GM21576 (cell line): ENCODE data around the gene ARMCX6.
"Not testable (repeated sequence)": the region's sequence is repeated elsewhere in the genome, so short reads cannot be mapped to it uniquely, and the experiment has no call there.

ENCODE experiments used
- ATAC-seq: cut with Tn5 transposase; IDR thresholded peaks from one replicate; pipeline ENCODE4 v1.9.1; 2021; ENCODE audit warnings: mild to moderate bottlenecking, moderate library complexity; ENCODE audit not compliant: unreplicated experiment

Gene ARMCX6

DNA sequence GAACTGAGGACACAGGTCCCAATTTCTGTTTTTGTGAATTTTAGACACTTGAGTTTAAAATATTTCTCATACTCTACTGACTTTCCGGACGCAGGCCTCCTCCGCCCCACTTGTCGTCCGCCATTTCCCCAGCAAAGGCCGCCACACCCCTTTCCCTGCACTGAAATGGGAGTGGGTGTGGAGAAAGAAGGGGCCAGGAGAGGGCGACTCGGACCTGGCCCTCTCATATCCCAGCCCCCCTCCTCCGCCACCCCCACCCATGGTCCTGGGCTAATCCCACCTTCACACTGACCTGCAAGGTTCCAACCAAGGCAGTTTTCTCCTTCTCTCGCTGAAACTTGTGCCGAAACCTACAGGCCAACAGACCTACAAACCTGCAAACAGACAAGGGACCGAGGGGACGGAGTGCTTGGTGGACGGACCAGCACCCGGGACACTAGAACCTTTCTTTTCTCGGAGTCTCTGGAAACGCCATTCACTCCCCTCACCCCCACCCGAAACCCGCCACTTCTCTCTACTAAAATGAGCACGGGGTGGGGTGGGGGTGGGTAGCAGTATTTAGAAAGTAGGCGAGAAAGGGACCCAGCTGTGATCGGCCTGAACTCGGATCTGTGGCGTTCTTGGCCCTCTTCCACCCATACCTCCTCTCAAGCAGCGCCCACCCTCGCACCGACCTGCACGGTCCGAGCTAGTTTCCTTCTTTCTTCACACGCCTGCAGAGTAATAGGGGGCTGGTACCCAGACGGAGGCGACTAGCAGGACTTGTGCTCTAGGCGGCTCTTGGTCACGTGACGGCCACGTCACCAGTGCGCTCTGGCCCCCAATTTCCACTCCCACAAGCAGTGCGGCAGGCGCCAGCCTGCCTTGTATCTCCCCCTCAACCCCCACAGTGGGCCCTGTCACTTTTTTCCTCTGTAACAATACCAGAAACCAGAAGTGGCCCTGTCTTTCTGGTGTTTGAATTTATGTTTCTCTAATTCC is at the start of gene ARMCX6:
ARMCX6 (minus strand) TSS at position 790 of the 981 bp plus-strand sequence. CDS start 1,380 bp downstream, outside the sequence.
- ATAC-seq = peak; percentile 88

DNA sequence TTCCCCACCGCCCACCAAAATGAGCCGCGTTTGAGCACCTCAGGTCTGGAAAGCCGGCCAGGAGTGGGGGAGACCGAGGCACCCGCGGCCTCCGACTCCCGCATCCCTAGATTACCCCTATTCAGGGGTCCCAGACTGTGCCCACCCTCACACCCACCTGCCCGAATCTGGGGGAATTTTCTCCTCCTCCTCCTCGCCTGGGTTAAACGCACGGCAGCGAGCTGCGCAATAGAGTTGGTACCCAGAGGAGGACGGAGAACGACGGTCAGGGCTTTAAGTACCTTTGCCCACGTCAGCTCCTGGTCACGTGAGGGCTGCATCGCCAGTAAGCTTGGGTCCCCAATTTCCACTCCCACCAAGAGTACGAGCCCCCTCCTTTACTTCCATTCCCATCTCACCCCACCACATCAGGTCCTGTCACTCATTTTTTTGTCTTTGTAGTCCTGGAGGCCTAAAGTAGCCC is 41.8 kb upstream of the ARMCX6 start, which contains the start of gene ARMCX2:
ARMCX2 (minus strand) TSS at position 250 of the 463 bp plus-strand sequence. CDS start 2,262 bp downstream, outside the sequence.
- no peak for ATAC-seq

DNA sequence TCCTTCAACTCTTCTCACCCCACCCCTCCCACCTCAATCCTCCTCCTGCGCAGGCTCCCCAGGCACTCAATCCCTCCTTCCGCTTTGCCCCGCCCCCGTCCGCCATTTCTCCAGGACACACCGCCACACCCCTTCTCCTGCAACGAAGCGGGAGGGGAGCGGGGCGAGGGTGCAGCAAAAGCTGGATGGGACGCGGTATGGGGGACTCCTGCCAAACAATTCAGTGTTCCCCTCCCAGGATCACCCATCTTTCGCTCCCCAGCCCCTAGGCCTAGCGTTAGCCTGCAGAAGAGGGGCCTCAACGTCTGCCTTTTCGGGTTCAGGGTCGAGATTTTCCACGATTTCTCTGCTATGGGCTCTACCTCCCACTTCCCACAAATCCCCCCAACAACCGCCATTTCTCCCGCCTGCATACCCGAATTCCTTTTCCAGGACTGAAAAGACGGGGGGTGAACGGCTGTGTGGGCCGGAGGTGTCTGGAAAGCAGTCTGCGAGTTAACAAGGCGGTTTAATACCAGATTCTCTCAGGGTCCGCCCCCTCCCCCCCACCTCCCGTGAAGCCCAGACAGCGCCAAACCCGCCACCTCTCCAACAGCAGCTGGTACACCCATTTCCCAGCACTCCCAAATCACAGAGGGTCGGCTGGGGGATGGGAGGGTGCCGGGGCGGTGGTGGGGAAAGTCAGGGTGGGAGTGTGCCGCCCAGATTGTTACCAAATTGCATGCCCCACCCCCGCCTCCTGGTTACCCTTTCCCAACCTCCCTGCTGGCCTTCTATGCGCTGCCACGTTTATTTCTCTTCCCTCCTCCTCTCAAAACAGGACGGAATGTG is 41.1 kb upstream of the ARMCX6 start:
- peak; percentile 56 for ATAC-seq

DNA sequence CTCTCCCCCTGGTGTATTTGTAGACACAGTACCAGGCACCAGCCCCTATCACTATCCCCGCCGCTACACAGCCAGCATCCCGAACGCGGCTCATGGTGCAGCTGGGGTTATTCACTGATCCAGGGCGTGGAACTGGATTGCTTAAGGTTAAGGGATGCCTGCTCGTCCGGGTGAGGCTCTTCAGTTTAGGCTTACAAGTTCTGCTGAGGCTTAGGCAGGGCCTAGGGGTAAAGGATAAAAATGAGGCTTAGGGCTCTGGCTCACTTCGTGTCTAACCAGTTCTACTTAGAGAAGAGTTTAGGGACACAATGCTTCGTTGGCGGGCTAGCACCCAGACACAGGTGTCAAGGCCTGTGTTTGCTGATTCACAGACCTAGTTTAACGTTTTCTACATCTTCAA is 39.7 kb upstream of the ARMCX6 start:
- ATAC-seq = no peak

DNA sequence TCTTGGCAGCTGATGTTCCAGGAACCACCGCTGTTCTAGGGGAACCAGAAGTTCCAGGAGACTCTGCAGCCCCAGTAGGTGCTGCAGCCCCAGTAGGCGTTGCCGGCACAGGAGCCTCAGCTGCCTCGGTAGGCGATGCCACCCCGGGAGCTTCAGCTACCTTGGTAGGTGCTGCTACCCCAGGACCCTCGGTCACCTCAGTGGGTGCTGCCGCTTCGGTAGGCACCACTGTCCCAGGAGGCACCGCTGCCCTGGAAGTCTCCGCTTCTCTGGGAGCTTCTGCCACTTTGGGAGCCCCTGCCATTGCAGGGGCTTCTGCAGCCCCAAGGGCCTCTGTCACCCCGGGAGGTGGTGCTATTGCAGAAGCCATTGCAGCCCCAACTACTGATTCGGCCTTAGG is 39.0 kb upstream of the ARMCX6 start:
- ATAC-seq = no peak

DNA sequence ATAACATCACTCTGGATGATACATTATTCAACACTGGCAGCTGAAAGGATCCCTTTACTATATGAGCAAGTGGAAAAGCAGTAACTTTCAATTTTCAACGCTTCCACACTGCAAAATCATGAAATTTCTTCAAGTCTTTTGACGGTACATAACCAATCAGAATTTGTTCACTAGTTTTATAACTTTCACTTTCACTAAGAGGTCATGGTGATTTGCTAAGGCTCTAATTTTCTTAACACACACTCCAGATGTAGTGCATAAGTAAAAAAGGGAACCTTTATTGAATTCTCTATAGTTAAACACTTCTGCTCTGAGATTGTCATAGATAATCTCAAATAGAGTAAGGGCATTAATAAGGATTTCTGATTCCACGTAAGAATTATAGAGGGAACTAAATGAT is 37.7 kb upstream of the ARMCX6 start:
- ATAC-seq = no peak

DNA sequence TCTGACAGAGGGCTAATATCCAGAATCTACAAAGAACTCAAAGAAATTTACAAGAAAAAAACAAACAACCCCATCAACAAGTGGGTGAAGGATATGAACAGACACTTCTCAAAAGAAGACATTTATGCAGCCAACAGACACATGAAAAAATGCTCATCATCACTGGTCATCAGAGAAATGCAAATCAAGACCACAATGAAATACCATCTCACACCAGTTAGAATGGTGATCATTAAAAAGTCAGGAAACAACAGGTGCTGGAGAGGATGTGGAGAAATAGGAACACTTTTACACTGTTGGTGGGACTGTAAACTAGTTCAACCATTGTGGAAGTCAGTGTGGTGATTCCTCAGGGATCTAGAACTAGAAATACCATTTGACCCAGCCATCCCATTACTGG is 29.9 kb upstream of the ARMCX6 start:
- not testable (repeated sequence) for ATAC-seq

DNA sequence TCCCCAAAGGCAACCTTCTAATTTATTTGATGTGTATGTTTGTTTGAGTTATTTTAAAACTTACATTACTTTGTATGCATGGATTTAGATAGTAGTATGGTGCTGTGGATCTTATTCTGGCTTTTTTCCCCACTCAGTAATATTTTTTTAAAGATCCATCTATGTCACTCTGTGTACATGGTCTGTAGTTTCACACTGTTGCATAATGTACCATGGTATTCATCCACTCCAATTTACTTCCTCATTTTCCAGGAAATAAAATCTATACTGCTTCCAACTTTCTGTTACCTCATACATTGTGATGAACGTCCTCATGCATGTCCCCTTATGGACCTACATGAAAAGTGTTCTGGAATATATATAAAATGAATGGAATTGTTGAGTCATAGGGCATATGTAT is 24.3 kb upstream of the ARMCX6 start:
- ATAC-seq = no peak

DNA sequence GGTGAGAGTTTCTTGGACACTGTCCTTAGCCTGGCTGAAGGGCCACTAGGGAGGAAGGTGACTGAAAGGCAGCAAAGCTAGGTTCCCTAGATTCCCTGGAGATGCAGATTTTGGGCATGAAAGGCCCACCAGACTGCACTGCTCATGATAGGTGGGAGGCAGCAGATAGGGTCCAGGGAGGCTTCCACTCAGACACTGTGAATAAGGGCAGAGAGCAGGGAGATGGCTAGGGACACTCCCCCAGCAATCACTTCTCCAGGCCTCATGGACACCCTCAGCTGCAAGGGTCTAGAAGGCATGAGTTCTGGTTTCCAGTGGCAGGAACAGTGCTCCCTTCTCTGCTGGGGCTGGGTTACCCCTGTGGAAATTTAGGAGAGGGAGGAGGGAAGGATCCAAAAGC is 21.8 kb upstream of the ARMCX6 start:
- no peak for ATAC-seq

DNA sequence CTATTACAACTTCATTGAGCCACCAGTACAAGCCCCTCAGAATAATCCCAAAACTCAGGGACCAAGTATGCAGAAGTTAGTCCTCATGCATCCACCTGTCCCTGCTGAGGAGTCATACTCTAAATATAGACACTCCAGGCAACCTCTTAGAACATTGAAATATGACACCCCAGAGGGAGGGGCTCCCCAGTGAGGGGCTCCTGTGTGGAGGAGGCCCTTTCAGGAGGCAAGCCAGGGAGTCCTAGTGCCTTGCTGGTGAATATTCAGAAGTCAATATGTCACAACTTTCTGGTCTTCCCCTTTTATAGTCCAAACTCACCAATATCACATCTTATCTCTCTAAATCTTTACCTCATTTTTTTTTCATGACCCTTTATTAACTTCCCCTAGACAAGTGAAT is 1.6 kb upstream of the ARMCX6 start:
- no peak for ATAC-seq

DNA sequence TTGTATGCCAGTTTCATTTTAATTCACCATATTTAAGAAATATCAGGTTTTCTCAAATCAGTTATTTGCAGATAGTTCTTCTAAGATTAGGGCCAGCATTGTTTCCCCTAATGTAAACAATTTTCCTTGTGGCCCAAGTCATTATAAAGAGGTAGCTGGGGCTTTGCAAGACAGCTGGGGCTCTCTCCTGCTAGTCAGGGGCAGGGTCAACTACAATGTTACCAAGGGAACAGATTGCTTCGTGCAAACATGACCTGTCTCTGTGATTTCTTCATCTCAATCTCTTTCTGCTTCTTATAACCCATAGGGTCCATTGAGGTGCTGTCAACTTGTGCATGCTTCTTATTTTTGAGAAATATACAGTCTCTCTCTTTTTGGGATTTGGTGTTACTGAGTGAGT is 12.1 kb downstream of the ARMCX6 start:
- no peak for ATAC-seq

DNA sequence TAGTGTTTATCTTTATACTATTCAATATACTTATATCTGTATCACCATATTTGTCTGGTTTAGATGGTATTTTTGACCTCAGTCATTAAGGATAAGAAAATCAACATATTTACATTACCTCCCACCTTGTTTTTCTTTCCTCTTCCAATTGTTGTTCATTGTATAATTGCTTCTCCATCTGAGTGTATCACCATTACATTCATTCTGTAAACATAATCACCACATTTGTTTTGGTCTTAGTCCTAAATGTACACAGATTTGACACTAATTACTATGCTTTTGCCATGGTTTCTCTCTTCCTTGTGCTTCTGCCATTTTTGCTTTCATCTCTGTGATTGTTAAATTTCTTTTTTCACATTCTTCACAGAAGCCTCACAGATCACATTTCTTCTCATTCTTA is 12.7 kb downstream of the ARMCX6 start:
- ATAC-seq = no peak

DNA sequence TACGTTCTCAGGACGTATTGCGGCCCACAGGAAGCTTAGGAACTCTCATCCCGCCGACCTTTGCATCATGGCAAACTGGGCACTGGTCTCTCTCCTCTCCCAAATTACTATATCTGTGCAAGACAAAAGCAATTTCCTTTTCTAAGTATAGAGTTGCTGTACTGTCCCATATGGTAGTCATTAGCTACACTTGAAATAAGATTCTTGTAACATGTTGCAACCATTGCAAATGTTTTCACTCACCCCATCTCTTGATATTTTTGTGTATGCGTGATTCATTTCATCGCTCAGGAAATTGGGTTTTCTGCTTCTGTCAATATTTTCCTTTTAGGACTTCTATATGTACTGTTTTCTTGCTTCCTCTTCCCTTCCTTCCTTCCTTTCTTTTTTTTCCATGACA is 15.7 kb downstream of the ARMCX6 start:
- no peak for ATAC-seq

DNA sequence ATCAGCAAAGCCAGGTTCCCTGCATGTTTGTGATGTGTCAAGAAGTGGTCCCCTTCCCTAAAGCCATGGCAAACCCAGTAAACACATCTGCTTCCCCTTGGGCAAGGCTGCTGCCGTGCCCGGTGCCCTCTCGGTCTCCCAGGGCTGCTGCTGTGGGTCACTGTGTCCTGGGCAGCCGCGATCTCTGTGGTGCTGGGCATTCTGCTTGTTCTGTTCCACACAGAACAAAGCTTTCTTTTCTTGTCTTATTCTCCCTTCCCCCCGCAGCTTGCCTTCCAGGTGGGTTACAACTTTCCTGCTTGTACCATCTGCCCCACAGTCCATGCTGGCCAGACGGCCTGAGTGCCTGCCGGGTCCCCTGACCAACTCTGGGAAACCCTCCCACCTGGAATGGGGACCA is 18.2 kb downstream of the ARMCX6 start:
- not testable (repeated sequence) for ATAC-seq

DNA sequence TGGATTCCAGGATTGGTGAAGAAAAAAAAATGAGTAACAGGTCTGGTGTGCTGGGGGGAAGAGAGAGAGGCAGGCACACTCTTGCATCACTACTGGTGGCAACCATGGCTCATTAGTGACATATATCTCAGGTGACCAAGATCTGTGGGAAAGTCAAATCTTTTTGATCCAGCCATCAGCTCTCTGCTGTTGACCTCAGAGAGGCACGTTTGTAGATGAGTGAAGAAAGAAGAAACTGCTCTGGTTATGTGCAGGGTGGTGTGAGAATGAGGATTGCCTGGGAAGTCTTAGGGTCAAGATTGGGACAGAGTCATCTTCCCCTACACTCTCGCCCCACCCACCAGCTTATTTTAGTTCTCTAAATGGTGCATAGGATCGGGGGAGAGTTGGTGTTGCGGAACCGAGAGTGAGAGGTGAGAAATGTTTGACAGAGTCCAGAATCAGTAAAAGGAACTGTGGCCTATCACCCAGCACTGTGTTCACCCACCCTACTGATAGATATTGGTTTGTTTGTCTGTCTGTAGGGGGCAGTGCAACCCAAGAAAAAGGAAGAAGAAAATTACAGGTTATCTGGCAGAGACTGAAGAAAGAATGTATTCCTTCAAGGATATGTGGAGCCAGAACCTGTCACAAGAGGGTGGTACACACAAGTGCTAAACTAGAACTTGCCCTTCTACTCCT is 21.9 kb downstream of the ARMCX6 start:
- peak; percentile 99 for ATAC-seq
